HuH-7 (cell line): ENCODE data around the gene SEBOX.

Experiments used
- DNase-seq: peaks from one replicate; pipeline ENCODE4 v3.0.0; 2011; ENCODE audit warnings: low spot score

SEBOX gene

DNA sequence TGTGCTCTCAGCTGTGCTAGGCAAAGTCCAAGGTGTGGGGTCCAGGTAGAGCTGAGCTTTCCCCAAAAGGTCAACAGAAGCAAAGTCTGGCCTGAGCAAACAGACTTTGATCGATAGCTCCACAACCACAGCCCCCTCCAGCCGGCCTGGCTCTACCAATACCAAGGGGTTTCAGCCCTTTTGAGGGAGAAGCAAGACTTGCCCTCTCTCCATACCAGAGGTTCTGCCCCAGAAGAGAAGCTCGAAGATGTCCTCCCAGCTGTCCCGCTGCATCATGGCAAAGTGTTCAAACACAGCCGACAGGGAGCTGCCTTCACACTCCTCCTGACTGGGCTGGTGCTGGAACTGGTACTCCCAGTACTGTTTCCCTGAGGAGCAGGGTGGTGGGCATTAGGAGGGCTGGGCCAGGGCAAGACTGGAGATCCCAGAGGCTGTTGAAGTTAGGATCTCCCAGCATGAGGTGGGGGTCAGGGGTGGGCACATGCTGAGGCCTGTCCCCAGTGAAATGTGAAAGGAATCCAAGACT is 3.4 kb upstream of the SEBOX start:
- peak; percentile 80 for DNase-seq

DNA sequence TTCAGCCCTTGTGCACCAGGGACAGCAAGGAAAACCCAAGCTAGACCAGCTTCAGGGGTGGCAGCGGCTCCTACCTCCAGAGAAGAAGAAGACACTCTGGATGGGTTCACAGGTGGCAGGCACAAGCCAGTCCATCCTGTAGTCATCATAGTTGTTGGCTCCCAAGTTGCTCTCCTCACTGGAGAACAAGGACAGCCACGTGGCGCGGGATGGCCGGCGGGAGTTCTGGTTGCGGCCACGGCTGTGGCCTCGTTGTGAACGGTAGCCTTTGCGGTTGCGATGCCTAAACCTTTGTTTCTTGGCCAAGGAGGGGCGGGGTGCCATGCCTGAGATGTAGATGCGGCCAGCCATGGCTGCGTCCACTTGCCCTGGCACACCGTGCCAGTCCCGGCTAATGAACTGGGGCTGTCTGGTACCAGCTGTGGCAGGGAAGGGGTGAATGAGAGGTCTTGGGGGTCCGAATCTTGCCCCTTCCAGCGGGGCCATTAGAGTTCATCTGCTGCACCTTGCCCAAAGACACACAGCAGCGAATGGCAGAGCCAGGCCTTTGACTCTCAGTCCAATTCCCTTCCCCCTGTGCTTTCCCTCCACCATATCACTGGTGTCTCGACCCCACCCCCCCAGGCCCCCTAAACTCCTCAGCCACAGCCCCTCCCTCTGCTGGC is 2.8 kb upstream of the SEBOX start:
- DNase-seq, result no peak

GRCh38 chr17:28366605-28367004 is 1.6 kb upstream of the SEBOX start:
- no peak for DNase-seq

GRCh38 chr17:28365487-28365886 is 488 bp upstream of the SEBOX start:
- DNase-seq, result no peak

- no peak for DNase-seq
Measured at GRCh38 chr17:28363776-28364650, 986 bp downstream of the SEBOX start.

DNA sequence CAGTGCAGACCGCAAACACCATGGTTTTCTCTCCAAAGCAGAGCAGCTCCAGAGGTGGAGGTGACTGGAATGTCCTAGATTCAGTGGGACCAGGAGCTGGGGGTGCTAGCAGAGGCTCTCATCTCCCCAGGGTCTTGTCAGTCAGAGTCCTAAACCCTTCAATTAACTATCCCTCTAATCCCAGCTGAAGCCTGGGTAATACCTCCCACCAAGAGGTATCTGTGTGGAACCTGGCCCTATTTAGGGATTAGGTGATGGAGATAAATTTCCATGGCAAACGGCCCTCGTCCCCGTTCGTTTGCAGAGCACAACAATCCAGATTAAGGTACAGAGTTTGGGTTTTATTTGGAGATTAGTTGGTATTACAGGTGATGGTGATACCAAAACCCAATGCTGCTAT is 1.8 kb downstream of the SEBOX start:
- DNase-seq, result no peak

DNA sequence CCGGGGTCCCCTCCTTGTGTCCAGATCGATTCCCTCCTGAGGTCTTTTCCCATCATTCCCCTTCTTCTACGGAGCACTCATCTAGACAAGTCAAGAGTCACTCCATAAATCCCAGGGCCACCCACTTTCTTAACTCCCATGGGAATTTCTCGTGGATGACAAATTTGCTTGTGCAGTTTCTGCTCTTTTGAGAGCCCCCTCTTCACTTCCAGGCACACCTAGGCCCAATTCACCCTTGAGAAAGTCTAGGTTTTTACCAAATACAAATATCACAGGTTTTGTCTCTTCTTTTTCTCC is 7.2 kb downstream of the SEBOX start:
- DNase-seq, result no peak

DNA sequence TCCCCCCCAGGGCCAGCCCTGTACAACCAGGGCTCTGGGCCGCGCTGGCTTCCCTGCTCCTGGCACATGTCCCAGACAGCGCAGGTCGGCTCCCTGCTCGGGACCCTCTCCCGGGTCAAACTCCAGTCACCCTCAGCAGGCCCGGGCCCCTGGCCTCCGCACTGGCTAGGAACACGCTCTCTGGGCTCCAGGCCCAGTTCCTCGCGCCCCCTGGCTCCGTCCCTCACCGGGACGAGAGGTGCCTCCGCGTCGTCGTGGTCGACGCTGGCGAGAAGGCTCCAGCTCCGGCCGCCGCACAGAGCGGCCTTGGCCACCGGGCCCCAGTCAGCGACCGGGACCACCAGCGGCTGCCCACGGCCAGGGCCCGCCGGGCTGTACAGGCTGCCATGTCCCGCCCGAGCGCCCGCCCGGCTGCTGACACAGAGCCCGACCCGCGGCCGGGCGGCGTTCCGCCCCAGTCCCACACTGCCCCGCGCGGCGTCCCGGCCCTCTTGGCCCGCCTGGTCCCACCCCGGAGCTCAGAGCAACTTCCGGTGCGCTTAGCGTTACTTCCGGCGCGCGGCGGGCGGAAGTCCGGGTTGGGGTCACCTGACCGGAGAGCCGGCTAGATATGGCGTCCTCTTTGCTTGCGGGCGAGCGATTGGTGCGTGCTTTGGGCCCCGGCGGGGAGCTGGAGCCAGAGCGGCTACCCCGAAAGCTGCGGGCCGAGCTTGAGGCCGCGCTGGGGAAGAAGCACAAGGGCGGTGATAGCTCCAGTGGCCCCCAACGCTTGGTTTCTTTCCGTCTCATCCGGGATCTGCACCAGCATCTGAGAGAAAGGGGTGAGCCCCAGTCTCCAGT is 7.7 kb downstream of the SEBOX start, which contains the start of gene POLDIP2:
POLDIP2 (minus strand) TSS at position 467 of the 840 bp plus-strand sequence; CDS start at position 388, 79 bp downstream.
- peak; percentile 93 for DNase-seq

- DNase-seq, result no peak
Measured at GRCh38 chr17:28350271-28350670, 14.7 kb downstream of the SEBOX start.

DNA sequence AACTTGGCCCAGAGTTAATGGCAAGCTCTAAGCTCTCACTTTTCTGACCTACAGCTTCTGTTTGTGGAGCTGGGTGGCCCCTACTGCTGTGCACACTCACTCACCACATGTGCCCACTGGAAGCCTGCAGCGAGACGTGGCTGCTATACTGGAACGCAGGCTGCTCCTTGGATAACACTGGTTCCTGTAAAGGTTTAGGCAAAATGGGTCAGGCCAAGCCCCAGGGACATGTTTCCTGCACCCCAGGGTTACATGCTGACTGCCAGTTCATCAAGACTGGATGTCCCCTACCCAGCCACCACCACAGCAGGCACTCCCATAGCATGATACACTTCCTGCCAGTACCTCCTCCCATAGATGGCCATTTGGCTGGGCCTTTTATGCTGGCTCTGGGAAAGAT is 16.0 kb downstream of the SEBOX start:
- DNase-seq, result no peak

- DNase-seq, result no peak
Measured at GRCh38 chr17:28347261-28347891, 17.6 kb downstream of the SEBOX start.

DNA sequence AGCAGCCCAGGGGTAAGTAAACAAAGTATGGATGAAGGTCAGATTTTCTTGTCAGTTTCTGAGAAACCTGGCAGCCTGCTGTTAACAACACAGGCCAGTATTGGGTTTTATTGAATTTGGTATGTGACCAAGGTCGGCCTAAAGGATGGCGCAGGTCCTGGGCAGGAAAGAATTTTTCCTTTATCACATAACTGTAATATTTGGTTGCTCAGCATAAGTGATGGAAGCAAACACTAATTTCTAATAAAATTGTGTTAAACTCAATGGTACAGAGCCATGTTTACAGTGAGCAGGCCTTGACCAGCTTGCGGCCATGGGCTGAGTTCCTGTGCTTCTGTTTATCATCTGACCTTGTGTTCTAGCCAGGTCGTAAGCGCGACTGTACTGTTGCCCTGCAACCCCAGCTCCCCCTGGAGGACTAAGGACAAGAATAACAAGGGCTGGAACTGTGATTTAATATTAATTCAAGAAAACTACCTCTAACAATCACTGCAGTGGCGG is 18.2 kb downstream of the SEBOX start:
- DNase-seq, result no peak

DNA sequence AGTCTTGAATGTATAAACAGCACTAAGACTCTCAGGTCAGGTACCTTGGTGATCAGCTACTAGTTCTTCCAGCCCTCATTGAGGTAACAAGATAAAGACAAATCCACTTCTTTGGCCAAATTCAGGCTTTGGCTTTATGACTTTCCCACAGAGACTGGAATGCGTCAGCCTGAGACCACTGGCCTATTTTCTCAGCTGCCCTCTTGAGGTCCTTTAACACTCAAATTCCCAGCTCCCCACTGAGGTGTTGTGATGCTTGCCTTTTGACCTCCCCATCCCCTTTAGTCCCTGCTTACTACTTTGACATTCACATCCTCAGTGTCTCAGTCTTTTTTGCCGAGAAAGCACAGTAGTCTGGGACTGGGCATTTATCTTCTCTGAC is 18.8 kb downstream of the SEBOX start:
- no peak for DNase-seq

- no peak for DNase-seq
Measured at GRCh38 chr17:28345419-28346198, 19.4 kb downstream of the SEBOX start.

- DNase-seq, result no peak
Measured at GRCh38 chr17:28344435-28344901, 20.5 kb downstream of the SEBOX start.

- no peak for DNase-seq
Measured at GRCh38 chr17:28344011-28344410, 21.0 kb downstream of the SEBOX start.

- DNase-seq, result no peak
Measured at GRCh38 chr17:28343491-28343932, 21.5 kb downstream of the SEBOX start.

DNA sequence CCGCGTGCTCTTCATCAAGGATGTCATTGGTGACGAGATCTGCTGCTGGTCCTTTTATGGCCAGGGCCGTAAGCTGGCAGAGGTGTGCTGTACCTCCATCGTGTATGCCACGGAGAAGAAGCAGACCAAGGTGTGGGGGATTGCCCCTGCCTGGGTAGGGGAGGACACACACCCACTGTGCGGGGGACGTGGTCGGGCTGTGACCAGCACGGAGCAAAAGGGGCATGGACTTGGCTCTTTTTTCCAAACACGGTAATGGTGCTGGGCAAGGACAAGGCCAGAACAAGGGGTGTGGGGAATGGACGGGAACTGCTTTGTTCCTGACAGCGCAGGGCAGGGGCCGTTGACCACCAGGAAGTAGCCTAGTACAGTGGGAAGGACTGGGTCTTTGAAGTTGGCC is 22.7 kb downstream of the SEBOX start:
- no peak for DNase-seq

DNA sequence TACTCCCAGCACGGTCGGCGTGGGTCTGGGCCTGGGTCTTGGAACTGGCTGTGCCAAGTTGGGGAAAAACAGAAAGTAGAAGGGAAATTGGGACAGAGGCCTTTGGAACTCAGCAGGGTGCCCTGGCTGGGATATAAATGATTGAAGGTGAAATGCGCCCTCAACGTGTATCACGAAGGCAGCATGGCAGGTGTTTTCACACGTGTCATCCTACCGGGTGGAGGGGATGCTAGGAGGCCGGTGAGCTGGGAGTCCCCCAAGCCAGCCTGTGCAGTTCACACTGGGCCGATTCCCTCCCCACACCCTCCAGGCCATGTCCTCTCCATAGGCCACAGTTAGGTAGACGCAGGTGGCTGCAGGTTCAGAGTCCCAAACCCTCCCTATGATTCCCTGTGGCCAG is 23.5 kb downstream of the SEBOX start:
- no peak for DNase-seq

DNA sequence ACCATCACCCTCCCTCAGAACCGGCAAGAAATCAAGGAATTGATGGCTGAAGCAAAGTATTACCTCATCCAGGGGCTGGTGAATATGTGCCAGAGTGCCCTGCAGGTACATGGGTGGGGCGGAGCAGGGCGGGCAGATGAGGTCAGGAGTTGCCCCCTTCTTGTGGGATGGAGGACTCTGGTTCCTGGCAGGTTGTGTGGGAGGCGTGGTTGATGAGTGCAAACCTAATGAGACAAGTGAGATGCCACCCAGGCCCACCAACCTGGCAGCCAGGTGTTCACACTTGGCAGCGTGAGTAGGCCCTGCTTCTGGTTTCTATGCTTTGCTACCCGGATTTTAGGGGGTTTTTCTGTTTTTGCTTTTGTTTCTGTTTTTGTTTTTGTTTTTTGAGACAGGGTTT is 24.6 kb downstream of the SEBOX start:
- no peak for DNase-seq

- no peak for DNase-seq
Measured at GRCh38 chr17:28339431-28339830, 25.6 kb downstream of the SEBOX start.
